ENCODE data around the gene CTTN.

GRCh38 chr11:70467201-70468085 lies 69.1 kb downstream of the CTTN start:
- TF ChIP-seq REST (IDR thresholded peaks at IDR 0.05; ENCODE audit: insufficient read depth in 1 of 2, low read depth in 2 of 2, low read length in 2 of 2) = no peak
- no peak for TF ChIP-seq TAF1 (IDR thresholded peaks at IDR 0.05; ENCODE audit: borderline replicate concordance, insufficient read depth, low read length)
- no peak for TF ChIP-seq POLR2AphosphoS5 (IDR thresholded peaks at IDR 0.05; ENCODE audit: low read depth, low read length)
- TF ChIP-seq SIN3A (IDR thresholded peaks at IDR 0.05; ENCODE audit: borderline replicate concordance, insufficient read depth, low read length) = no peak
- no peak for TF ChIP-seq FOXP2 (optimal IDR thresholded peaks at IDR 0.05; ENCODE audit: borderline replicate concordance, extremely low read depth, extremely low read length, insufficient read depth)
